Measurements from ENCODE around the gene GTF3C1.

DNA sequence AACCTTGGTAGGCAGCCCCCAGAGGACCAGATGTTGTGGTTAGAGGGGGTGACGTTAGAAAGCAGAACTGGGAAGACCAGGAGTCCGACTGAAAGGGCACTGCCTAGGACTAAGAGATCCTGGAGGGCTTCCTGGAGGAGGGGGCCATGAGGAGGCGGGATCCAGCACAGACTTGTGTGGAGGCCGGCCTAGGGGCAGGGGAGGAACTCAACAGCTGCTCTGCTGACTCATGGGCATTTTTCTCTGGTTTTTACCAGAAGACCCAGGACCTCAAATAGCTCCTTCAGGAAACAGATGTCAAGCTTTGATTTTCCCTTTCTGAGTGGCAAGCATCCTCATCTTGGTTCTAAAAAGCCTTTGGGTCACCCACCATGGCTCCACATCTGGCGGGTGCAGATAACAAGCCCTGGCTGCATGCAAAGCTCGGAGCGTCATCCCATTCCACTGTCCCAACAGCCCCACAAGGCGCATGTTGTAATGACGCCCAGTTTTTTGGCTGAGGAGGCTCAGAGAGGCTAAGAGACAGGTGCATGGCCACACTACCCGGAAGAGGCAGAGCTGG lies 118.7 kb downstream of the GTF3C1 start:
- TF ChIP-seq, protein P1, sequence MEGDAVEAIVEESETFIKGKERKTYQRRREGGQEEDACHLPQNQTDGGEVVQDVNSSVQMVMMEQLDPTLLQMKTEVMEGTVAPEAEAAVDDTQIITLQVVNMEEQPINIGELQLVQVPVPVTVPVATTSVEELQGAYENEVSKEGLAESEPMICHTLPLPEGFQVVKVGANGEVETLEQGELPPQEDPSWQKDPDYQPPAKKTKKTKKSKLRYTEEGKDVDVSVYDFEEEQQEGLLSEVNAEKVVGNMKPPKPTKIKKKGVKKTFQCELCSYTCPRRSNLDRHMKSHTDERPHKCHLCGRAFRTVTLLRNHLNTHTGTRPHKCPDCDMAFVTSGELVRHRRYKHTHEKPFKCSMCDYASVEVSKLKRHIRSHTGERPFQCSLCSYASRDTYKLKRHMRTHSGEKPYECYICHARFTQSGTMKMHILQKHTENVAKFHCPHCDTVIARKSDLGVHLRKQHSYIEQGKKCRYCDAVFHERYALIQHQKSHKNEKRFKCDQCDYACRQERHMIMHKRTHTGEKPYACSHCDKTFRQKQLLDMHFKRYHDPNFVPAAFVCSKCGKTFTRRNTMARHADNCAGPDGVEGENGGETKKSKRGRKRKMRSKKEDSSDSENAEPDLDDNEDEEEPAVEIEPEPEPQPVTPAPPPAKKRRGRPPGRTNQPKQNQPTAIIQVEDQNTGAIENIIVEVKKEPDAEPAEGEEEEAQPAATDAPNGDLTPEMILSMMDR (IDR thresholded peaks at IDR 0.05) = no peak
- TF ChIP-seq POLR2A (IDR thresholded peaks at IDR 0.05) = no peak
- TF ChIP-seq POLR2AphosphoS5 (IDR thresholded peaks at IDR 0.05) = no peak
